Thymus (tissue), 11 donors: ENCODE measurements around the gene CKAP4. TPM values are rescaled to one million over a fixed set of nuclear protein-coding genes. Genes with fewer than 3 reads are reported as not detected.

Source experiments
- DNase-seq, 9 donors: peaks; one replicate each; pipeline ENCODE4 v3.0.0-alpha.2; 2013; ENCODE audit warnings: low spot score in 9 of 9, low read depth in 6 of 9, missing footprints in 1 of 9
- H3K27ac ChIP-seq, 2 donors: one replicate each; pipeline ENCODE4 v1.5.1; 2013; ENCODE audit warnings: control low read depth in 1 of 2, low read depth in 1 of 2, low read length in 1 of 2, mild to moderate bottlenecking in 1 of 2, moderate library complexity in 1 of 2
- H3K27me3 ChIP-seq, 2 donors: one replicate each; pipeline ENCODE4 v1.5.1; 2013; ENCODE audit warnings: low read length in 1 of 2; ENCODE audit not compliant: control insufficient read depth in 2 of 2, insufficient read depth in 1 of 2
- H3K36me3 ChIP-seq, 2 donors: one replicate each; pipeline ENCODE4 v1.5.1; 2013; ENCODE audit warnings: low read length in 1 of 2, mild to moderate bottlenecking in 1 of 2, moderate library complexity in 1 of 2; ENCODE audit not compliant: control insufficient read depth in 2 of 2, insufficient read depth in 2 of 2
- H3K4me1 ChIP-seq, 2 donors: one replicate each; pipeline ENCODE4 v1.5.1; 2013; ENCODE audit warnings: low read length in 2 of 2; ENCODE audit not compliant: control insufficient read depth in 2 of 2, insufficient read depth in 2 of 2
- H3K4me3 ChIP-seq, 2 donors: one replicate each; pipeline ENCODE4 v1.5.1; 2013; ENCODE audit warnings: low read length in 2 of 2, control low read depth in 1 of 2, mild to moderate bottlenecking in 1 of 2
- H3K9me3 ChIP-seq, 2 donors: one replicate each; pipeline ENCODE4 v1.5.1; 2013; ENCODE audit warnings: low read length in 1 of 2, mild to moderate bottlenecking in 1 of 2; ENCODE audit not compliant: control insufficient read depth in 2 of 2, insufficient read depth in 1 of 2
- WGBS: extraction: QIAGEN DNeasy Blood & Tissue Kit; methylation state at CpG from one replicate; pipeline ENCODE4 v1.1.7; 2013; 5-methylcytosine and 5-hydroxymethylcytosine counted together
- polyA plus RNA-seq: library from polyadenylated mRNA; stranded (reverse); fragments of 200-250 nt; gene quantifications from one replicate; pipeline ENCODE4 v1.2.3, GENCODE V29; 2013
- total RNA-seq: library from RNA; stranded (reverse); fragments of 120-200 nt; gene quantifications from one replicate; pipeline ENCODE4 v1.2.4, GENCODE V29; 2013
- donor health status: healthy.

CKAP4 gene
- total and polyA plus RNA-seq, 2 donors: 6.8 to 11.1 TPM

DNA sequence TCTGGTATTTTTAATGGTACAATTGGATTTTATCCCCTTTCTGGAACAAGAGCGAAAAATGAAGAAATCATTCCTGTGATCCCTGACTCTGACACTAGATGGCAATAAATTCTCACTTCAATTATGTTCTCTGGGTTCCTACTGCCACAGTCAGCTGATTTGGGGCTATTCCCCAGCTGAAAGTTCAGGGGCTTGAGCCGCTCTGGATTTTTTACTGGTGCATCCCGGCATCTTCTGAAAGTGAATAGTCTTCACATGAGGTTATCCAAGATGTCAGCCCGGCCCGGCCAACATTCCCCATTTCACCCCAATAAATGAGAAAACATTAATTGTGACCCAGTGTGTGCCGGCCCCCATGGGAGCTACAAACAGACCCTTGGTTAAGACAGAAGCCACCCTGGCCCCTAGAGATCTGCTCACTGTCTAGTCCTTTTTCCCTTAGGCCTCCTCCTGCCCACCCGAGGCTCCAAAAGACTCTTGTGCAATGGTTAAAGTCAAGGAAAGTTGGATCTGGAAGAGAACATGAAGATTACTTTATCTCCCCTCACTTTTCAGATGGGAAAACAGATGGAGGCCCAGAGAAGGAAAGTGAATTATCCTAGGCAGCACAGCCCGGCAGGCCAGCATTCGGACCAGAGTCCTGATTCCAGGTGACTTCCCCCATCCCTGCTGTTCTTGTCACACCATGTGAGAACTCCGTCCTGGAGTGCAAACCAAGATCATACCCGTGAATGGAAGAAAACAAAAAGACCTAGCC is 20.8 kb downstream of the CKAP4 start:
- H3K4me1 ChIP-seq: no peaks in the 10 kb centered on the region
- no peaks in the 10 kb centered on the region for H3K9me3 ChIP-seq
- H3K27ac ChIP-seq: peak overlapping the region in 1 of 2 donors; percentile 58
- WGBS: 74% methylated on average over 11 of the region's 11 CpGs
- H3K4me3 ChIP-seq: no peak overlapping the region
- H3K27me3 ChIP-seq: peaks cover 0 to 4% of the 10 kb centered on the region in 2 donors
- no peaks in the 10 kb centered on the region for H3K36me3 ChIP-seq
- peak in 4 of 9 donors; percentile 24 to 56 (median 32) for DNase-seq

DNA sequence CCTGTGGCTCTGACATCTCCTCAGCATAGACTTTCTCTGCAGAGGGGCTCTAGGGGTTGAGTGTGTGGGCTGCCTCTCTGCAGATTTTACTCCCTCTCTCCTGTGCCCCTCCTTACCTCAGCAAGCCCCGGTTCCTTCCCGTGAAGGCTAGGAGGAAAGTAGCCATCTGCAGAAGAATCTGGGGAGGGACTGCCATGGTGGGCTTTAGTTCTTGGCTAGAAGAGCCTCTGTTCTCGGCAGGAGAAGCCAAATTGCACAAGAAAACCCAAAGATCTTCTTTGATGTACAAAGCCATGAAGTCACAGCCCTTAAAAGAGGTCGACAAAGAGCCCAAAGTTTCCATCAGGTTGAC is 23.5 kb downstream of the CKAP4 start:
- H3K4me3 ChIP-seq: no peak overlapping the region
- H3K9me3 ChIP-seq: no peaks in the 10 kb centered on the region
- H3K27me3 ChIP-seq: no peaks in the 10 kb centered on the region
- no peak for DNase-seq
- H3K4me1 ChIP-seq: no peaks in the 10 kb centered on the region
- H3K27ac ChIP-seq: no peak overlapping the region
- 57% methylated on average over 4 of the region's 4 CpGs for WGBS
- H3K36me3 ChIP-seq: no peaks in the 10 kb centered on the region

DNA sequence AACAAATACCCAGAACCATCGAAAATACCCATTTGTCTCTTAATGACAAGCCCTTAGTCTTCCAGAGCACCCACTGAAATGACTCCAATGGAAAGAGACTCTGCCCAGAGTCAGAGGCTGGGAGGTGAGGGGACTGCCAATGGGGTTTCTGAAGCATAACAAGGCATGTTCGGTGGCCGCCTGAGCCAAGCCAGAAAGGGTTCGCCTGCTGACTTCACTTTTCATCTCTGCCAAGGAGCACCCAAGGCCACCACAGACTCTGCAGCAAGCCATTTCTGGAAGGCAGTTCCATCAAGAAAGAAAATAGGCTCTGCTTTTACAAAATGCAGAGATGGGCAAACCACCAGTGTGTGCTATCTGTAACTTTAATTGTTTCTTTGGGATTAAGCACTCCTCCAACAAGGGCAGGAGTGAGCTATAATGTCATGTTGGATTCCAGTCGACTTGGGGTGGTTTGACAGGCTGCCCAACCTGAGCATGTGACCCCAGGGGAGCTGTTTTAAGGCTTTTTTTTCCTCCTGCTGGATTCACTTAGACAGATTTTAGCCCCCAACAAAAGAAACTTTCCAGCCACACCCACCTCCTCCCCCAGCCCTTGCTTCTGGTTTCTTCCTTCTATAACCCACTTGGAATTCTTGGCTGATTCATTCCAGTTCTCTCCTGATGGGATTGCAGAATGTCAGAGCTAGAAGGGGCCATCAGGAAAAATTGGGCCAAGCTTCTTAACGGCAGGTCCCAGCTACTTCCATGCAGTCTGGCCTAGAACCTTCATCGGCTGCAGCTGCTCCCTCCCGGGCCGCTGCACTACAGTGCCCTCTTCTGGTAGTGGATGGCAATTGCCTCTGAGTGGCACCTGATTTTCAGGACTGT is 24.1 kb downstream of the CKAP4 start:
- no peaks in the 10 kb centered on the region for H3K9me3 ChIP-seq
- H3K36me3 ChIP-seq: no peaks in the 10 kb centered on the region
- H3K4me3 ChIP-seq: no peak overlapping the region
- peak in 6 of 9 donors; percentile 30 to 75 (median 50) for DNase-seq
- WGBS: 45% methylated on average over 9 of the region's 9 CpGs
- H3K4me1 ChIP-seq: no peaks in the 10 kb centered on the region
- no peaks in the 10 kb centered on the region for H3K27me3 ChIP-seq
- no peak overlapping the region for H3K27ac ChIP-seq

DNA sequence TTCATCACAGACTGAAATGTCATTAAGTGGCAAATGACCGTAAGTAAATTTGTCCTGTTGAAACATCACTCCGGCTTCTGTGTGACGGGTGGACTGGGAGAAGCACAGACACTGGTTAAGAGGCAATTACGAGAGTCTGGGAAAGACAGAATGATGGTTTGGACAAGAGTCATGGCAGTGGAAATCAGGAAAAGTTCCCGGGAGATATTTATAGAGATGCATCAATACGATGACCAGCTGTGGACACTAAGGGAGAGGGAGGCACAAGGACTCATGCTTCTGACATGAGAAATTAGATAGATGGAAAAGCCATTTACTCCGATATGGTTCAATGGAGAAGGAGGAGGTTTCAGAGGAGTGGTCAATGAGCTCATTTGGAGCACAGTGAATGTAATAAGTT is 27.3 kb downstream of the CKAP4 start:
- Histone ChIP-seq H3K27ac (no peak overlapping the region), H3K4me1 (no peaks in the 10 kb centered on the region), H3K27me3 (no peaks in the 10 kb centered on the region), H3K36me3 (no peaks in the 10 kb centered on the region), H3K4me3 (no peak overlapping the region), H3K9me3 (no peaks in the 10 kb centered on the region)
- DNase-seq: no peak
- 97% methylated on average over 7 of the region's 7 CpGs for WGBS

DNA sequence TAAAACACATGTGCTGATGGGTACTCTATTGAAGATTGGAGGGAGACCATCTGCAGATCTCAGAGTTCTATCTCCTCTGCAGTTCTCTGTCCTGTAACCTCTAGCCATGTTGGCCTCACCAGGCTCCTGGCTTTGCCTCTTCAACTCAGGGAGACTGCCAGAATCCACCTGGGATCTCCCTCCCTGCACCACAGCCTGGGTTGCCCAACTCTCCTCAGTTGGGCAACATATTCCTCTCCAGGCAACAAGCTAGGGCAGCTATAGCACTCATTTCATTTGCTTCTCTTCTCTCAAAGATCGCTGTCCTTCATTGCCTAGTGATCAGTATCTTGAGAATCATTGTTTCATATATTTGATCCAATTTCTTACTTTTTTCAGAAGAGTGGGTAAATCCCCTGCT is 28.8 kb downstream of the CKAP4 start:
- Histone ChIP-seq H3K36me3 (no peaks in the 10 kb centered on the region), H3K4me1 (no peaks in the 10 kb centered on the region), H3K4me3 (no peak overlapping the region), H3K27ac (no peak overlapping the region), H3K27me3 (no peaks in the 10 kb centered on the region), H3K9me3 (no peaks in the 10 kb centered on the region)
- 98% methylated on average over 1 of the region's 1 CpG for WGBS
- DNase-seq: no peak

DNA sequence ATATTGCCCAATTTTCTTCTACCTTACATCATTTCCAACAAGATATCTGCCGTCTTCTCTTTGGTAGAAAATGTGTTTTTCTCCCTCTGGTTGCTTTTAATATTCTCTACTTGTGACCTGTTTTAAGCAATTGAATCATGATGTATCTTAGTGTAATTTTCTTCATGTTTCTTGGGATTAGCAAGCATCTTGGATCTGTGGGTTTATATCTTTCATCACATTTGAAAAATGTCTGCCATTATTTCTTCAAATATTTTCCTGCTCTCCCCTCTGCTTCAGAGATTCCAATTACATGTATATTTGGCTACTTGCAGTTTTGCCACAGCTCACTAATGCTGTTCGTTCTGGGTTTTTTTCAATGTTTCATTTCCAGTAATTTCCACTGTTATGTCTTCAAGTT is 30.1 kb downstream of the CKAP4 start:
- Histone ChIP-seq H3K4me3 (no peak overlapping the region), H3K4me1 (no peaks in the 10 kb centered on the region), H3K27ac (no peak overlapping the region), H3K27me3 (no peaks in the 10 kb centered on the region), H3K9me3 (no peaks in the 10 kb centered on the region), H3K36me3 (no peaks in the 10 kb centered on the region)
- DNase-seq: no peak
- 95% methylated on average over 2 of the region's 2 CpGs for WGBS

DNA sequence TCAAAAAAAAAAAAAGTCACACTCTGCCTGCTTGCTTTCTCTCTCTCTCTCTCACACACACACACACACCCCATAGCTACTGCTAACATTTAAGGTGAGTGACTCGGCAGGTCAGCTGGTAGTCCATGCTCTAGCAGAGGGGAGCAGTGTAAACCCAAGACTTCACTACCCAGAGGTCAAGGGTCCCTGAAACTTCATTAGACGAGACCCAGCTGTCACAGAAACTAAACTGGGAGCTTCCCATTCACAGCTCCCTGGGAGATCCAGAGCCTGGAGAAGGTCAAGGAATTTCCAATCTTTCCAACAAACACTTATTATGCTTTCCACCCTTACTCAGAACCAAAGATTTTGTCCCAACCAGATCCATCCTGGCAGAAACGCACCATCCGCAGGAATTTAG is 33.2 kb downstream of the CKAP4 start:
- Histone ChIP-seq H3K4me1 (no peaks in the 10 kb centered on the region), H3K27me3 (no peaks in the 10 kb centered on the region), H3K27ac (no peak overlapping the region), H3K9me3 (no peaks in the 10 kb centered on the region), H3K36me3 (no peaks in the 10 kb centered on the region), H3K4me3 (no peak overlapping the region)
- DNase-seq: no peak
- WGBS: 92% methylated on average over 4 of the region's 4 CpGs

DNA sequence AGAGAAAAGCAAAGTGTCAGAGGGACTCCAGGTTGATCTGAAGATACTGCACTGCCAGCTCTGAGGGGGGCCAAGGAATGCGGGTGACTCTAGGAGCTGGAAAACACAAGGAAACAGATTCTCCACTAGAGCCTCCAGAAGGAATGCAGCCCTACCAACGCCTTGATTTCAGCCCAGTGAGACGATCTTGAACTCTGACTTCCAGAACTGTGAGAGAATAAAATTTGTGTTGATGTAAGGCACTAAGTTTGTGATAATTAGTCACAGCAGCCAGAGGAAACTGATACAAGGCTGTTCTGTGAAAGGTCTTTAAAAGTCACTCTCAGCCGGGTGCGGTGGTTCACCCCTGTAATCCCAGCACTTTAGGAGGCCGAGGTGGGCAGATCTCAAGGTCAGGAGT is 34.2 kb downstream of the CKAP4 start:
- Histone ChIP-seq H3K36me3 (no peaks in the 10 kb centered on the region), H3K4me1 (no peaks in the 10 kb centered on the region), H3K27ac (no peak overlapping the region), H3K27me3 (no peaks in the 10 kb centered on the region), H3K9me3 (no peaks in the 10 kb centered on the region), H3K4me3 (no peak overlapping the region)
- no peak for DNase-seq
- 94% methylated on average over 6 of the region's 6 CpGs for WGBS

DNA sequence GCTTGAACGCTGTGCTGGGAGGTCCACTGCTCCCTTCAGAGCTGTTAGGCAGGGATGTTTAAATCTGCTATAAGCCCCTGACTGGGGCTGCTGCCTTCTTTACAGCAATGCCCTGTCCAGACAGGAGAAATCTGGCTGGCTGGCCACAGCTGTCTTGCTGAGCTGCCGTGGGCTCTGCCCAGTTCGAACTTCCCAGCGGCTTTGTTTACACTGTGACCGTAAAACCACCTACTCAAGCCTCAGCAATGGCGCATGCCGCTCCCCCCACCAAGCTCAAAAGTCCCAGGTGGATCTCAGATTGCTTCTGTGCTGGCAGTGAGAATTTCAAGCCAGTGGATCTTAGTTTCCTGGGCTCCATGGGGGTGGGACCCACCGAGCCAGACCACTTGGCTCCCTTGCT is 35.8 kb downstream of the CKAP4 start:
- 75% methylated on average over 8 of the region's 8 CpGs for WGBS
- Histone ChIP-seq H3K4me3 (no peak overlapping the region), H3K9me3 (no peaks in the 10 kb centered on the region), H3K27ac (no peak overlapping the region), H3K36me3 (no peaks in the 10 kb centered on the region), H3K4me1 (no peaks in the 10 kb centered on the region), H3K27me3 (no peaks in the 10 kb centered on the region)
- no peak for DNase-seq
